HFF-Myc (cell line): ENCODE results near the gene NPDC1.

ENCODE experiments used
- DNase-seq: peaks from one replicate; pipeline ENCODE4 v3.0.0-alpha.2; 2011; ENCODE audit warnings: low read depth; ENCODE audit errors: extremely low read depth
- H3K4me3 ChIP-seq: replicated peaks from 2 replicates; pipeline ENCODE4 v1.5.1; 2011; ENCODE audit warnings: low read depth, mild to moderate bottlenecking, control low read depth, low read length
- CTCF ChIP-seq: IDR thresholded peaks from 2 replicates; pipeline ENCODE4 v1.5.1; 2012; ENCODE audit warnings: mild to moderate bottlenecking, low read depth, low read length, control low read depth; ENCODE audit errors: missing control alignments

The NPDC1 gene

GRCh38 chr9:137017791-137018497 is 28.0 kb downstream of the NPDC1 start:
- H3K4me3 ChIP-seq, result no peak overlapping the region
- no peak for TF ChIP-seq CTCF
- DNase-seq, result no peak

GRCh38 chr9:137017071-137017470 is 28.9 kb downstream of the NPDC1 start:
- no peak overlapping the region for H3K4me3 ChIP-seq
- DNase-seq, result no peak
- no peak for TF ChIP-seq CTCF

- TF ChIP-seq CTCF, result no peak
- no peak overlapping the region for H3K4me3 ChIP-seq
- DNase-seq, result no peak
Measured at GRCh38 chr9:137016436-137016835, 29.5 kb downstream of the NPDC1 start.

GRCh38 chr9:137015976-137016375 is 30.0 kb downstream of the NPDC1 start:
- DNase-seq, result no peak
- no peak for TF ChIP-seq CTCF
- H3K4me3 ChIP-seq, result no peak overlapping the region

GRCh38 chr9:137015540-137015930 is 30.4 kb downstream of the NPDC1 start:
- no peak for TF ChIP-seq CTCF
- DNase-seq, result no peak
- no peak overlapping the region for H3K4me3 ChIP-seq

GRCh38 chr9:137014776-137015539 is 31.0 kb downstream of the NPDC1 start:
- TF ChIP-seq CTCF, result no peak
- DNase-seq, result no peak
- H3K4me3 ChIP-seq, result no peak overlapping the region

GRCh38 chr9:137014166-137014565 is 31.8 kb downstream of the NPDC1 start:
- DNase-seq, result no peak
- TF ChIP-seq CTCF, result no peak
- no peak overlapping the region for H3K4me3 ChIP-seq
